CD4-positive, alpha-beta T cell treated with Interleukin-12 subunit alpha and Interleukin-12 subunit beta, for 1 hour (primary cell): ENCODE data around the gene ARID1A.
A peak's percentile ranks its signal among the peaks of the same experiment; 100 is the strongest.

ENCODE experiments used
- DNase-seq: peaks from one replicate; pipeline ENCODE4 v3.0.0-alpha.2; 2020

The ARID1A gene

GRCh38 chr1:26768755-26769154, 72.9 kb downstream of the ARID1A start:
- DNase-seq, result no peak

- no peak for DNase-seq
Measured at GRCh38 chr1:26771285-26771642, 75.4 kb downstream of the ARID1A start.

GRCh38 chr1:26771643-26772321, 76.0 kb downstream of the ARID1A start:
- no peak for DNase-seq

- no peak for DNase-seq
Measured at GRCh38 chr1:26772687-26773086, 76.9 kb downstream of the ARID1A start.

GRCh38 chr1:26774462-26774861, 78.6 kb downstream of the ARID1A start:
- no peak for DNase-seq

- no peak for DNase-seq
Measured at GRCh38 chr1:26775666-26776065, 79.9 kb downstream of the ARID1A start.

GRCh38 chr1:26779098-26779668, 83.4 kb downstream of the ARID1A start:
- no peak for DNase-seq

GRCh38 chr1:26780344-26780957, 84.6 kb downstream of the ARID1A start:
- no peak for DNase-seq

GRCh38 chr1:26781206-26781825, 85.5 kb downstream of the ARID1A start:
- DNase-seq, result no peak

- DNase-seq, result no peak
Measured at GRCh38 chr1:26782521-26783212, 86.9 kb downstream of the ARID1A start.

- DNase-seq, result no peak
Measured at GRCh38 chr1:26783646-26784022, 87.8 kb downstream of the ARID1A start.

- DNase-seq, result no peak
Measured at GRCh38 chr1:26784023-26784871, 88.4 kb downstream of the ARID1A start.

- no peak for DNase-seq
Measured at GRCh38 chr1:26784886-26785285, 89.1 kb downstream of the ARID1A start.

GRCh38 chr1:26785611-26786436, 90.0 kb downstream of the ARID1A start:
- DNase-seq, result peak; percentile 21

- peak; percentile 28 for DNase-seq
Measured at GRCh38 chr1:26786437-26787380, 90.9 kb downstream of the ARID1A start.

- DNase-seq, result peak; percentile 88
Measured at GRCh38 chr1:26787381-26787705, 91.5 kb downstream of the ARID1A start.

- peak; percentile 88 for DNase-seq
Measured at GRCh38 chr1:26787706-26788514, 92.1 kb downstream of the ARID1A start, which contains the start of gene PIGV. TSS of gene PIGV (plus strand) at chr1:26787950. CDS start at chr1:26790816, 2,866 bp downstream.

GRCh38 chr1:26788515-26788785, 92.6 kb downstream of the ARID1A start:
- DNase-seq, result no peak

- DNase-seq, result peak; percentile 91
Measured at GRCh38 chr1:26788836-26789611, 93.2 kb downstream of the ARID1A start.
